Stimulated activated CD8-positive, alpha-beta memory T cell treated with anti-CD3 and anti-CD28 coated beads, Interleukin-4, amount 100 ng/mL, for 1 hour (primary cell): ENCODE data around the gene COX6A2.
"Not testable (repeated sequence)": the region's sequence is repeated elsewhere in the genome, so short reads cannot be mapped to it uniquely, and the experiment has no call there.

Source experiments
- DNase-seq, 2 donors: peaks; one replicate each; pipeline ENCODE4 v3.0.0-alpha.2; 2020; ENCODE audit warnings: low read depth in 2 of 2, low spot score in 1 of 2

The COX6A2 gene

GRCh38 chr16:31438414-31438813 is 10.3 kb upstream of the COX6A2 start:
- DNase-seq = no peak

- DNase-seq = no peak
Measured at GRCh38 chr16:31436221-31437045, 8.3 kb upstream of the COX6A2 start.

- no peak for DNase-seq
Measured at GRCh38 chr16:31435341-31436220, 7.4 kb upstream of the COX6A2 start.

- DNase-seq = no peak
Measured at GRCh38 chr16:31430380-31431052, 2.4 kb upstream of the COX6A2 start.

GRCh38 chr16:31429796-31430195 is 1.6 kb upstream of the COX6A2 start:
- no peak for DNase-seq

- DNase-seq = no peak
Measured at GRCh38 chr16:31429314-31429713, 1.2 kb upstream of the COX6A2 start.

GRCh38 chr16:31428638-31429247 is 583 bp upstream of the COX6A2 start:
- DNase-seq = no peak

- DNase-seq = peak; percentile 36 to 52
Measured at GRCh38 chr16:31427441-31428278, 500 bp downstream of the COX6A2 start.

GRCh38 chr16:31423801-31424200 is 4.4 kb downstream of the COX6A2 start:
- DNase-seq = no peak

- no peak for DNase-seq
Measured at GRCh38 chr16:31423241-31423640, 4.9 kb downstream of the COX6A2 start.

GRCh38 chr16:31421587-31421986 is 6.6 kb downstream of the COX6A2 start:
- DNase-seq = peak in 1 of 2 donors; percentile 23

GRCh38 chr16:31420037-31420436 is 8.1 kb downstream of the COX6A2 start:
- no peak for DNase-seq

GRCh38 chr16:31417916-31418315 is 10.2 kb downstream of the COX6A2 start:
- DNase-seq = no peak

- not testable (repeated sequence) for DNase-seq
Measured at GRCh38 chr16:31417036-31417435, 11.1 kb downstream of the COX6A2 start.

- DNase-seq = no peak
Measured at GRCh38 chr16:31416371-31416770, 11.8 kb downstream of the COX6A2 start.

GRCh38 chr16:31414706-31415105 is 13.5 kb downstream of the COX6A2 start:
- no peak for DNase-seq

GRCh38 chr16:31413943-31414342 is 14.2 kb downstream of the COX6A2 start:
- DNase-seq = no peak

- DNase-seq = no peak
Measured at GRCh38 chr16:31413381-31413780, 14.8 kb downstream of the COX6A2 start.

- no peak for DNase-seq
Measured at GRCh38 chr16:31412750-31413149, 15.4 kb downstream of the COX6A2 start.
